Measurements from ENCODE around the gene PCDHGA6.

GRCh38 chr5:141382469-141383294, 9.0 kb downstream of the PCDHGA6 start, which contains the start of gene PCDHGA7:
- TF ChIP-seq, protein P1, sequence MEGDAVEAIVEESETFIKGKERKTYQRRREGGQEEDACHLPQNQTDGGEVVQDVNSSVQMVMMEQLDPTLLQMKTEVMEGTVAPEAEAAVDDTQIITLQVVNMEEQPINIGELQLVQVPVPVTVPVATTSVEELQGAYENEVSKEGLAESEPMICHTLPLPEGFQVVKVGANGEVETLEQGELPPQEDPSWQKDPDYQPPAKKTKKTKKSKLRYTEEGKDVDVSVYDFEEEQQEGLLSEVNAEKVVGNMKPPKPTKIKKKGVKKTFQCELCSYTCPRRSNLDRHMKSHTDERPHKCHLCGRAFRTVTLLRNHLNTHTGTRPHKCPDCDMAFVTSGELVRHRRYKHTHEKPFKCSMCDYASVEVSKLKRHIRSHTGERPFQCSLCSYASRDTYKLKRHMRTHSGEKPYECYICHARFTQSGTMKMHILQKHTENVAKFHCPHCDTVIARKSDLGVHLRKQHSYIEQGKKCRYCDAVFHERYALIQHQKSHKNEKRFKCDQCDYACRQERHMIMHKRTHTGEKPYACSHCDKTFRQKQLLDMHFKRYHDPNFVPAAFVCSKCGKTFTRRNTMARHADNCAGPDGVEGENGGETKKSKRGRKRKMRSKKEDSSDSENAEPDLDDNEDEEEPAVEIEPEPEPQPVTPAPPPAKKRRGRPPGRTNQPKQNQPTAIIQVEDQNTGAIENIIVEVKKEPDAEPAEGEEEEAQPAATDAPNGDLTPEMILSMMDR (conservative IDR thresholded peaks at IDR 0.05; ENCODE audit: low read depth, low read length): no peak
- TF ChIP-seq EZH2 (IDR thresholded peaks at IDR 0.05; ENCODE audit: low read length, unreplicated experiment): no peak

All from PC-3 (cell line).